Left ventricle myocardium superior (tissue), 1 donor: ENCODE measurements around the gene KRT79. TPM values are rescaled to one million over a fixed set of nuclear protein-coding genes. Genes with fewer than 3 reads are reported as not detected.
"Not testable (repeated sequence)": the region's sequence is repeated elsewhere in the genome, so short reads cannot be mapped to it uniquely, and the experiment has no call there.

Source experiments
- ATAC-seq: fragments of 200-7000 bp; cut with Tn5 transposase; one replicate; pipeline ENCODE4 v1.9.1; 2020; ENCODE audit warnings: mild to moderate bottlenecking, moderate library complexity
- DNase-seq: peaks from one replicate; pipeline ENCODE4 v3.0.0-alpha.2; 2020
- intact Hi-C: fragments of 100-400 bp; cut with micrococcal nuclease; formaldehyde crosslinking; loops from one replicate; pipeline ENCODE4 v1.11.0; 2022
- total RNA-seq: library from RNA; stranded (reverse); fragmentation: NEBNext Ultra II Directional; extraction: Animal tissue kit (Norgen Biotek cat#: 25700); gene quantifications from one replicate; pipeline ENCODE4 v1.2.1, GENCODE V29; 2021
- donor health status: DM: no; HTN: yes; CAD: no; lungs with severe emphysema.

Gene KRT79
- total RNA-seq, 1 donor from 2014 or later, result not detected

- intact Hi-C loops, result no loop called here
- DNase-seq, result no peak
- no peak for ATAC-seq
These were observed 36.0 kb downstream of the KRT79 start for GRCh38 chr12:52798003-52798670.

- intact Hi-C loops, result no loop called here
- ATAC-seq (no peak), DNase-seq (no peak)
These were observed 36.6 kb downstream of the KRT79 start for GRCh38 chr12:52797529-52797894.

GRCh38 chr12:52796839-52797528 is 37.1 kb downstream of the KRT79 start:
- DNase-seq, result no peak
- no peak for ATAC-seq
- intact Hi-C loops, result no loop called here

- ATAC-seq, result no peak
- intact Hi-C loops, result no loop called here
- DNase-seq, result no peak
These were observed 37.7 kb downstream of the KRT79 start for GRCh38 chr12:52796429-52796794.

GRCh38 chr12:52795694-52796428 is 38.2 kb downstream of the KRT79 start, which contains the start of gene KRT3:
Gene KRT3 (minus strand): TSS chr12:52796117. CDS start chr12:52796042, 75 bp downstream.
- ATAC-seq (no peak), DNase-seq (no peak)
- intact Hi-C loops, result no loop called here

GRCh38 chr12:52795332-52795674 is 38.8 kb downstream of the KRT79 start:
- ATAC-seq, DNase-seq, intact Hi-C loops: not testable (repeated sequence)

GRCh38 chr12:52794479-52795331 is 39.4 kb downstream of the KRT79 start:
- intact Hi-C loops, result no loop called here

GRCh38 chr12:52792185-52793029 is 41.7 kb downstream of the KRT79 start:
- ATAC-seq (no peak), DNase-seq (no peak)
- intact Hi-C loops, result no loop called here

More at GRCh38 chr12:52794479-52795331, 39.4 kb downstream of the KRT79 start:
- ATAC-seq (no peak), DNase-seq (no peak)

GRCh38 chr12:52791271-52792184 is 42.6 kb downstream of the KRT79 start:
- intact Hi-C loops, result no loop called here
- ATAC-seq (no peak), DNase-seq (no peak)

- DNase-seq (no peak), ATAC-seq (no peak)
- intact Hi-C loops, result no loop called here
These were observed 43.5 kb downstream of the KRT79 start for GRCh38 chr12:52790427-52791270.

- DNase-seq (no peak), ATAC-seq (no peak)
- intact Hi-C loops, result no loop called here
These were observed 44.3 kb downstream of the KRT79 start for GRCh38 chr12:52789637-52790426.

- no peak for DNase-seq
- intact Hi-C loops, result no loop called here
These were observed 45.1 kb downstream of the KRT79 start for GRCh38 chr12:52788876-52789636.

GRCh38 chr12:52788192-52788875 is 45.8 kb downstream of the KRT79 start:
- intact Hi-C loops, result no loop called here
- no peak for ATAC-seq
- no peak for DNase-seq

More at GRCh38 chr12:52788876-52789636, 45.1 kb downstream of the KRT79 start:
- no peak for ATAC-seq

- no peak for ATAC-seq
- DNase-seq, result no peak
- intact Hi-C loops, result no loop called here
These were observed 46.6 kb downstream of the KRT79 start for GRCh38 chr12:52787324-52788191.
